HepG2 (cell line): Measurements from ENCODE around the gene NACC2. TPM values are rescaled to one million over a fixed set of nuclear protein-coding genes. Genes with fewer than 3 reads are reported as not detected.

Experiments
- GATA4 ChIP-seq: sonication (generic); IDR thresholded peaks from 2 replicates; pipeline ENCODE4 v1.6.1; 2016; ENCODE audit warnings: antibody characterized with exemption, low read depth, borderline replicate concordance
- MBNL3 ChIP-seq: fragments of 250-450 bp; sonication (Bioruptor Pico); conservative IDR thresholded peaks from 2 replicates; pipeline ENCODE4 v1.8.0; 2022; ENCODE audit warnings: mild to moderate bottlenecking, inconsistent platforms
- PTBP1 ChIP-seq: fragments of 200-400 bp; formaldehyde crosslinking; IDR thresholded peaks from 2 replicates; pipeline ENCODE4 v1.6.1; 2018; ENCODE audit warnings: low read length, low read depth; ENCODE audit not compliant: poor library complexity, severe bottlenecking
- SMARCC2 ChIP-seq: fragments of 450-650 bp; IDR thresholded peaks from 2 replicates; pipeline ENCODE4 v1.6.1; 2017; ENCODE audit warnings: antibody characterized with exemption, mild to moderate bottlenecking
- ZMYM2 ChIP-seq: sonication (generic); formaldehyde crosslinking; IDR thresholded peaks from 2 replicates; pipeline ENCODE4 v1.8.0; 2022; ENCODE audit warnings: mild to moderate bottlenecking, missing genetic modification reagents
- ZNF136 ChIP-seq: sonication (generic); formaldehyde crosslinking; IDR thresholded peaks from 2 replicates; pipeline ENCODE4 v1.8.1; 2022; ENCODE audit warnings: low read depth, mild to moderate bottlenecking, moderate library complexity, missing genetic modification reagents
- ZNF143 ChIP-seq: sonication (generic); formaldehyde crosslinking; IDR thresholded peaks from 2 replicates; pipeline ENCODE4 v1.4.0; 2020; ENCODE audit warnings: missing genetic modification reagents
- ZNF260 ChIP-seq: sonication (generic); formaldehyde crosslinking; IDR thresholded peaks from 2 replicates; pipeline ENCODE4 v1.4.0; 2020; ENCODE audit warnings: missing genetic modification reagents, low read depth, mild to moderate bottlenecking, borderline replicate concordance
- ZNF431 ChIP-seq: sonication (generic); formaldehyde crosslinking; IDR thresholded peaks from 2 replicates; pipeline ENCODE4 v1.9.0; 2022; ENCODE audit warnings: missing genetic modification reagents, low read depth, mild to moderate bottlenecking, borderline replicate concordance
- ZNF451 ChIP-seq: sonication (generic); formaldehyde crosslinking; IDR thresholded peaks from 2 replicates; pipeline ENCODE4 v1.5.0; 2020; ENCODE audit warnings: mild to moderate bottlenecking, missing genetic modification reagents
- ZNF547 ChIP-seq: sonication (generic); formaldehyde crosslinking; IDR thresholded peaks from 2 replicates; pipeline ENCODE4 v1.5.1; 2020; ENCODE audit warnings: mild to moderate bottlenecking, missing genetic modification reagents
- ZNF563 ChIP-seq: sonication (generic); formaldehyde crosslinking; IDR thresholded peaks from 2 replicates; pipeline ENCODE4 v1.8.0; 2022; ENCODE audit warnings: mild to moderate bottlenecking, moderate library complexity, missing genetic modification reagents
- ZNF749 ChIP-seq: sonication (generic); formaldehyde crosslinking; IDR thresholded peaks from 2 replicates; pipeline ENCODE4 v1.8.0; 2022; ENCODE audit warnings: mild to moderate bottlenecking, missing genetic modification reagents, moderate library complexity, borderline replicate concordance
- polyA plus RNA-seq, 8 experiments: library from polyadenylated mRNA; depleted of rRNA in 3 of 8; stranded (reverse) in 7 of 8; unstranded in 1 of 8; fragments of >200 nt; fragmentation: Illumina TruSeq in 4 of 8; extraction: Trizol in 4 of 8; gene quantifications; 2 replicates each; pipeline versions ENCODE4 v1.2.1 to v1.2.3, GENCODE V29; 2011 to 2016; ENCODE audit warnings: low read depth in 4 of 8, missing spikeins in 1 of 8, mixed read lengths in 1 of 8; ENCODE audit not compliant: insufficient read depth in 1 of 8
- total RNA-seq, 5 experiments: library from RNA; depleted of rRNA; stranded (reverse); fragments of >200 nt; fragmentation: Illumina TruSeq; extraction: Trizol; gene quantifications; 2 replicates each; pipeline ENCODE4 v1.2.3, GENCODE V29; 2016; ENCODE audit warnings: low read depth in 1 of 5
- TF ChIP-seq, protein P1 (sequence below): sonication (generic); formaldehyde crosslinking; IDR thresholded peaks from 2 replicates; pipeline ENCODE4 v1.5.1; 2020; ENCODE audit warnings: mild to moderate bottlenecking, missing genetic modification reagents
- TF ChIP-seq, protein P2 (sequence below): sonication (generic); formaldehyde crosslinking; conservative IDR thresholded peaks from 2 replicates; pipeline ENCODE4 v1.4.0; 2020; ENCODE audit warnings: missing genetic modification reagents
- TF ChIP-seq, protein P3 (sequence below): sonication (generic); formaldehyde crosslinking; IDR thresholded peaks from 2 replicates; pipeline ENCODE4 v1.5.1; 2020; ENCODE audit warnings: missing genetic modification reagents, mild to moderate bottlenecking, borderline replicate concordance
- TF ChIP-seq, protein P4 (sequence below): sonication (generic); formaldehyde crosslinking; IDR thresholded peaks from 2 replicates; pipeline ENCODE4 v1.4.0; 2020; ENCODE audit warnings: missing genetic modification reagents, borderline replicate concordance

The NACC2 gene
- total and polyA plus RNA-seq, 2 of the 13 experiments (the other 11 are each of a cell fraction or from before 2014, with no cell fraction given) = 5.9 to 12.3 TPM

DNA sequence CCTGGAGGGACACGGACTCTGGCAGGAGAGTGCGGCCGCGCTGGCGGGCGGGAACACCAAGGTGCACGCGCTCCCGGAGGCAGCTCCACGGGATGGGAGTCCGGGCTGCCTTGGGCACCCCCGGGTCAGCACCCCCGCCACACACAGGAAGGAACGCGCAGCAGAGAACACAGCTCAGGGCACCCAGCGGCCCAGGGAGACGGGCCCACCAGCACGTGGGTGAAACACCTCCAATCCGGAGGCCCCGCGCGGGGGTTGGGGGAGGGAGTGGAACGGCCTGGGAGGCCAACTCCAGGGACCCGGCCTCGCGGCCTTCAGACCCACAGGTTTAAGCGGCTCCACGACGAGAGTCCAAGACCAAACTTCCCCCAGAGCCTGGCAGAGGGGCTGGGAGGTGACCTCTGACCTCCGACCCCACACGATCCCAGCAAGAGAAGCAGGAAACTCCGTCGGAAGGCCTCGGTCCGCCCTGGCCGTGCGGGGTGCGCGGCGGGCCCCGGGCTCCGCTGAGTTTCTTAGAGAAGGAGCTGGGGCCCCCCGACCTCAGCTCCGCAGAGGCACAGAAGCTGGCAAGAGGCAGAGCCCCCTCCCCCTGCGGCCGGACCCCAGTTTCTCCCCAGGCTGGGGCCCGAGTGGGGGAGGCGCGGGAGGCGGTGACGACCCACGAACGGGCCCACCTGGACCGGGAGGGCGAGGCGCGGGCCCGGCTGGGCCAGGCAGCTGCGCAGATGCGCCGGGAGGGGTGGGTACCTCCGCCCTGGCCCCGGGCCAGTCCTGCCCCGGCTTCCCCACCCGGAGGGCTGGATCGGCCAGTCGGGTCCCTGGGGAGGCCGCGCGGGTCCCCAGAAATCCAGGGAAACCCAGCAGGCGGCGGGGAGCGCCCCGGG is 851 bp downstream of the NACC2 start (continued):
- TF ChIP-seq PTBP1 = no peak
- no peak for TF ChIP-seq ZNF136 (CRISPR knock-in tag)
- TF ChIP-seq GATA4 = no peak
- TF ChIP-seq, protein P1, sequence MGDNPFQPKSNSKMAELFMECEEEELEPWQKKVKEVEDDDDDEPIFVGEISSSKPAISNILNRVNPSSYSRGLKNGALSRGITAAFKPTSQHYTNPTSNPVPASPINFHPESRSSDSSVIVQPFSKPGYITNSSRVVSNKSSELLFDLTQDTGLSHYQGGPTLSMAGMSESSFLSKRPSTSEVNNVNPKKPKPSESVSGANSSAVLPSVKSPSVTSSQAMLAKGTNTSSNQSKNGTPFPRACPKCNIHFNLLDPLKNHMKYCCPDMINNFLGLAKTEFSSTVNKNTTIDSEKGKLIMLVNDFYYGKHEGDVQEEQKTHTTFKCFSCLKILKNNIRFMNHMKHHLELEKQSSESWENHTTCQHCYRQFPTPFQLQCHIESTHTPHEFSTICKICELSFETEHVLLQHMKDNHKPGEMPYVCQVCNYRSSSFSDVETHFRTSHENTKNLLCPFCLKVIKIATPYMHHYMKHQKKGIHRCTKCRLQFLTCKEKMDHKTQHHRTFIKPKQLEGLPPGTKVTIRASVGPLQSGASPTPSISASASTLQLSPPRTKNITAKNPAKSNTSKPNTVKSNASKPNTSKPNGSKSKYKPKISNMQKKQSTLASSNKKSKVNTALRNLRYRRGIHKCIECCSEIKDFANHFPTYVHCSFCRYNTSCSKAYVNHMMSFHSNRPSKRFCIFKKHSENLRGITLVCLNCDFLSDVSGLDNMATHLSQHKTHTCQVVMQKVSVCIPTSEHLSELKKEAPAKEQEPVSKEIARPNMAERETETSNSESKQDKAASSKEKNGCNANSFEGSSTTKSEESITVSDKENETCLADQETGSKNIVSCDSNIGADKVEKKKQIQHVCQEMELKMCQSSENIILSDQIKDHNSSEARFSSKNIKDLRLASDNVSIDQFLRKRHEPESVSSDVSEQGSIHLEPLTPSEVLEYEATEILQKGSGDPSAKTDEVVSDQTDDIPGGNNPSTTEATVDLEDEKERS (CRISPR knock-in tag) = 0 out of 2 replicates have a peak, but pooled peaks have one; percentile 9
- 0 out of 2 replicates have a peak, but pooled peaks have one; percentile 28 for TF ChIP-seq ZNF143
- TF ChIP-seq, protein P2, sequence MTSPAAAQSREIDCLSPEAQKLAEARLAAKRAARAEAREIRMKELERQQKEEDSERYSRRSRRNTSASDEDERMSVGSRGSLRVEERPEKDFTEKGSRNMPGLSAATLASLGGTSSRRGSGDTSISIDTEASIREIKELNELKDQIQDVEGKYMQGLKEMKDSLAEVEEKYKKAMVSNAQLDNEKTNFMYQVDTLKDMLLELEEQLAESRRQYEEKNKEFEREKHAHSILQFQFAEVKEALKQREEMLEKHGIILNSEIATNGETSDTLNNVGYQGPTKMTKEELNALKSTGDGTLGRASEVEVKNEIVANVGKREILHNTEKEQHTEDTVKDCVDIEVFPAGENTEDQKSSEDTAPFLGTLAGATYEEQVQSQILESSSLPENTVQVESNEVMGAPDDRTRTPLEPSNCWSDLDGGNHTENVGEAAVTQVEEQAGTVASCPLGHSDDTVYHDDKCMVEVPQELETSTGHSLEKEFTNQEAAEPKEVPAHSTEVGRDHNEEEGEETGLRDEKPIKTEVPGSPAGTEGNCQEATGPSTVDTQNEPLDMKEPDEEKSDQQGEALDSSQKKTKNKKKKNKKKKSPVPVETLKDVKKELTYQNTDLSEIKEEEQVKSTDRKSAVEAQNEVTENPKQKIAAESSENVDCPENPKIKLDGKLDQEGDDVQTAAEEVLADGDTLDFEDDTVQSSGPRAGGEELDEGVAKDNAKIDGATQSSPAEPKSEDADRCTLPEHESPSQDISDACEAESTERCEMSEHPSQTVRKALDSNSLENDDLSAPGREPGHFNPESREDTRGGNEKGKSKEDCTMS (CRISPR knock-in tag) = no peak
- TF ChIP-seq ZNF749 (CRISPR knock-in tag) = no peak
- no peak for TF ChIP-seq ZNF431 (CRISPR knock-in tag)
- no peak for TF ChIP-seq ZMYM2 (CRISPR knock-in tag)
- 0 out of 2 replicates have a peak, but pooled peaks have one; percentile 23 for TF ChIP-seq ZNF563 (CRISPR knock-in tag)
- TF ChIP-seq ZNF260 (CRISPR knock-in tag) = no peak
- TF ChIP-seq, protein P3, sequence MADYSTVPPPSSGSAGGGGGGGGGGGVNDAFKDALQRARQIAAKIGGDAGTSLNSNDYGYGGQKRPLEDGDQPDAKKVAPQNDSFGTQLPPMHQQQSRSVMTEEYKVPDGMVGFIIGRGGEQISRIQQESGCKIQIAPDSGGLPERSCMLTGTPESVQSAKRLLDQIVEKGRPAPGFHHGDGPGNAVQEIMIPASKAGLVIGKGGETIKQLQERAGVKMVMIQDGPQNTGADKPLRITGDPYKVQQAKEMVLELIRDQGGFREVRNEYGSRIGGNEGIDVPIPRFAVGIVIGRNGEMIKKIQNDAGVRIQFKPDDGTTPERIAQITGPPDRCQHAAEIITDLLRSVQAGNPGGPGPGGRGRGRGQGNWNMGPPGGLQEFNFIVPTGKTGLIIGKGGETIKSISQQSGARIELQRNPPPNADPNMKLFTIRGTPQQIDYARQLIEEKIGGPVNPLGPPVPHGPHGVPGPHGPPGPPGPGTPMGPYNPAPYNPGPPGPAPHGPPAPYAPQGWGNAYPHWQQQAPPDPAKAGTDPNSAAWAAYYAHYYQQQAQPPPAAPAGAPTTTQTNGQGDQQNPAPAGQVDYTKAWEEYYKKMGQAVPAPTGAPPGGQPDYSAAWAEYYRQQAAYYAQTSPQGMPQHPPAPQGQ (CRISPR knock-in tag) = no peak
- peak; percentile 14; the same call in 1 of the 2 replicates for TF ChIP-seq ZNF451
- TF ChIP-seq, protein P4, sequence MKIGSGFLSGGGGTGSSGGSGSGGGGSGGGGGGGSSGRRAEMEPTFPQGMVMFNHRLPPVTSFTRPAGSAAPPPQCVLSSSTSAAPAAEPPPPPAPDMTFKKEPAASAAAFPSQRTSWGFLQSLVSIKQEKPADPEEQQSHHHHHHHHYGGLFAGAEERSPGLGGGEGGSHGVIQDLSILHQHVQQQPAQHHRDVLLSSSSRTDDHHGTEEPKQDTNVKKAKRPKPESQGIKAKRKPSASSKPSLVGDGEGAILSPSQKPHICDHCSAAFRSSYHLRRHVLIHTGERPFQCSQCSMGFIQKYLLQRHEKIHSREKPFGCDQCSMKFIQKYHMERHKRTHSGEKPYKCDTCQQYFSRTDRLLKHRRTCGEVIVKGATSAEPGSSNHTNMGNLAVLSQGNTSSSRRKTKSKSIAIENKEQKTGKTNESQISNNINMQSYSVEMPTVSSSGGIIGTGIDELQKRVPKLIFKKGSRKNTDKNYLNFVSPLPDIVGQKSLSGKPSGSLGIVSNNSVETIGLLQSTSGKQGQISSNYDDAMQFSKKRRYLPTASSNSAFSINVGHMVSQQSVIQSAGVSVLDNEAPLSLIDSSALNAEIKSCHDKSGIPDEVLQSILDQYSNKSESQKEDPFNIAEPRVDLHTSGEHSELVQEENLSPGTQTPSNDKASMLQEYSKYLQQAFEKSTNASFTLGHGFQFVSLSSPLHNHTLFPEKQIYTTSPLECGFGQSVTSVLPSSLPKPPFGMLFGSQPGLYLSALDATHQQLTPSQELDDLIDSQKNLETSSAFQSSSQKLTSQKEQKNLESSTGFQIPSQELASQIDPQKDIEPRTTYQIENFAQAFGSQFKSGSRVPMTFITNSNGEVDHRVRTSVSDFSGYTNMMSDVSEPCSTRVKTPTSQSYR (CRISPR knock-in tag) = peak; percentile 74; the same call in 1 of the 2 replicates
- 0 out of 2 replicates have a peak, but pooled peaks have one; percentile 39 for TF ChIP-seq ZNF547 (CRISPR knock-in tag)
- TF ChIP-seq MBNL3 (CRISPR knock-in tag) = no peak
- TF ChIP-seq SMARCC2 = no peak
